Immature natural killer cell (primary cell): ENCODE data around the gene MARK3. TPM values are rescaled to one million over a fixed set of nuclear protein-coding genes. Genes with fewer than 3 reads are reported as not detected.
A peak's percentile ranks its signal among the peaks of the same experiment; 100 is the strongest.

ENCODE experiments used
- DNase-seq, 3 donors: peaks; one replicate each; pipeline ENCODE4 v3.0.0; 2022; ENCODE audit warnings: mixed read lengths in 1 of 3
- H3K27ac Mint-ChIP-seq, 6 donors: one replicate each; pipeline ENCODE4 v1.8.0; 2020; ENCODE audit warnings: mixed read lengths in 6 of 6, mild to moderate bottlenecking in 5 of 6, inconsistent platforms in 4 of 6, moderate library complexity in 3 of 6
- H3K27me3 Mint-ChIP-seq, 3 donors: one replicate each; pipeline ENCODE4 v1.8.0; 2020 to 2021; ENCODE audit warnings: low read depth in 3 of 3, mild to moderate bottlenecking in 3 of 3, mixed read lengths in 3 of 3, moderate library complexity in 3 of 3, inconsistent platforms in 1 of 3
- H3K36me3 Mint-ChIP-seq, 3 donors: one replicate each; pipeline ENCODE4 v1.8.0; 2020; ENCODE audit warnings: mixed read lengths in 3 of 3, inconsistent platforms in 2 of 3, mild to moderate bottlenecking in 2 of 3
- H3K4me1 Mint-ChIP-seq, 2 donors: one replicate each; pipeline ENCODE4 v1.8.0; 2020; ENCODE audit warnings: inconsistent platforms in 2 of 2, mild to moderate bottlenecking in 2 of 2, mixed read lengths in 2 of 2, moderate library complexity in 1 of 2
- H3K4me3 Mint-ChIP-seq, 5 donors: one replicate each; pipeline ENCODE4 v1.8.0; 2020; ENCODE audit warnings: mild to moderate bottlenecking in 5 of 5, mixed read lengths in 5 of 5, inconsistent platforms in 3 of 5, moderate library complexity in 3 of 5
- H3K9me3 Mint-ChIP-seq, 6 donors: one replicate each; pipeline ENCODE4 v1.8.0; 2020; ENCODE audit warnings: mild to moderate bottlenecking in 6 of 6, mixed read lengths in 6 of 6, inconsistent platforms in 4 of 6, moderate library complexity in 3 of 6
- polyA plus RNA-seq, 3 donors: library from polyadenylated mRNA; unstranded; fragments of 300-500 nt; fragmentation: Illumina TruSeq; gene quantifications; one replicate each; pipeline ENCODE4 v1.2.3, GENCODE V29; 2021

MARK3 gene
- polyA plus RNA-seq, 3 donors from 2014 or later, result 23.4 to 44.1 (median 25.7) TPM

- Mint-ChIP-seq H3K36me3 (no peaks in the 10 kb centered on the region), H3K27ac (no peak overlapping the region), H3K4me3 (no peak overlapping the region), H3K9me3 (no peaks in the 10 kb centered on the region), H3K27me3 (peaks cover 2 to 6% (median 5%) of the 10 kb centered on the region in 3 donors), H3K4me1 (peaks cover 5 to 10% of the 10 kb centered on the region in 2 donors)
- DNase-seq, result no peak
These were observed 7.6 kb upstream of the MARK3 start for GRCh38 chr14:103377522-103378037.

GRCh38 chr14:103378038-103378854 is 7.0 kb upstream of the MARK3 start:
- no peak overlapping the region for H3K27ac Mint-ChIP-seq

GRCh38 chr14:103380719-103381377 is 4.4 kb upstream of the MARK3 start:
- no peak overlapping the region for H3K27ac Mint-ChIP-seq

More at GRCh38 chr14:103378038-103378854, 7.0 kb upstream of the MARK3 start:
- DNase-seq, result no peak
- H3K36me3 Mint-ChIP-seq, result no peaks in the 10 kb centered on the region
- no peaks in the 10 kb centered on the region for H3K9me3 Mint-ChIP-seq
- H3K4me1 Mint-ChIP-seq, result peaks cover 8 to 15% of the 10 kb centered on the region in 2 donors
- H3K27me3 Mint-ChIP-seq, result peaks cover 0 to 4% (median 2%) of the 10 kb centered on the region in 3 donors
- no peak overlapping the region for H3K4me3 Mint-ChIP-seq

GRCh38 chr14:103382376-103382775 is 2.8 kb upstream of the MARK3 start:
- Mint-ChIP-seq H3K27ac (peak overlapping the region; percentile 36 to 86 (median 65)), H3K36me3 (no peaks in the 10 kb centered on the region), H3K9me3 (no peaks in the 10 kb centered on the region), H3K4me1 (peaks cover 34 to 41% of the 10 kb centered on the region in 2 donors), H3K27me3 (peaks cover 0 to 10% (median 7%) of the 10 kb centered on the region in 3 donors), H3K4me3 (peak overlapping the region in 3 of 5 donors; percentile 3 to 72 (median 65))
- DNase-seq, result peak in 1 of 3 donors; percentile 29

More at GRCh38 chr14:103380719-103381377, 4.4 kb upstream of the MARK3 start:
- no peak for DNase-seq
- Mint-ChIP-seq H3K4me1 (peaks cover 20 to 26% of the 10 kb centered on the region in 2 donors), H3K4me3 (no peak overlapping the region), H3K36me3 (no peaks in the 10 kb centered on the region), H3K27me3 (peaks cover 0 to 6% (median 3%) of the 10 kb centered on the region in 3 donors), H3K9me3 (no peaks in the 10 kb centered on the region)

- no peaks in the 10 kb centered on the region for H3K9me3 Mint-ChIP-seq
- H3K4me1 Mint-ChIP-seq, result peaks cover 49 to 58% of the 10 kb centered on the region in 2 donors
- no peaks in the 10 kb centered on the region for H3K36me3 Mint-ChIP-seq
- H3K27ac Mint-ChIP-seq, result peak overlapping the region; percentile 91 to 95 (median 93)
- H3K4me3 Mint-ChIP-seq, result peak overlapping the region; percentile 92 to 95 (median 93)
- H3K27me3 Mint-ChIP-seq, result peaks cover 0 to 9% (median 6%) of the 10 kb centered on the region in 3 donors
- DNase-seq, result no peak
These were observed 614 bp upstream of the MARK3 start for GRCh38 chr14:103384450-103385151.

- Mint-ChIP-seq H3K4me3 (peak overlapping the region; percentile 93 to 99 (median 97)), H3K27ac (peak overlapping the region; percentile 91 to 98 (median 96)), H3K9me3 (no peaks in the 10 kb centered on the region), H3K4me1 (peaks cover 56 to 69% of the 10 kb centered on the region in 2 donors), H3K27me3 (peaks cover 0 to 9% (median 6%) of the 10 kb centered on the region in 3 donors), H3K36me3 (no peaks in the 10 kb centered on the region)
- peak in 2 of 3 donors; percentile 35 to 40 for DNase-seq
These were observed 906 bp downstream of the MARK3 start for GRCh38 chr14:103385929-103386712.

- Mint-ChIP-seq H3K4me3 (peak overlapping the region; percentile 93 to 99 (median 97)), H3K9me3 (no peaks in the 10 kb centered on the region), H3K4me1 (peaks cover 56 to 71% of the 10 kb centered on the region in 2 donors), H3K27me3 (peaks cover 0 to 9% (median 6%) of the 10 kb centered on the region in 3 donors), H3K36me3 (no peaks in the 10 kb centered on the region), H3K27ac (peak overlapping the region; percentile 91 to 98 (median 96))
- no peak for DNase-seq
These were observed 1.6 kb downstream of the MARK3 start for GRCh38 chr14:103386713-103387329.

GRCh38 chr14:103388664-103389063 is 3.4 kb downstream of the MARK3 start:
- H3K4me3 Mint-ChIP-seq, result peak overlapping the region in 4 of 5 donors; percentile 3 to 79 (median 62)
- H3K4me1 Mint-ChIP-seq, result peaks cover 56 to 64% of the 10 kb centered on the region in 2 donors
- peaks cover 0 to 9% (median 6%) of the 10 kb centered on the region in 3 donors for H3K27me3 Mint-ChIP-seq
- H3K27ac Mint-ChIP-seq, result peak overlapping the region in 4 of 6 donors; percentile 48 to 91 (median 60)
- no peaks in the 10 kb centered on the region for H3K36me3 Mint-ChIP-seq
- no peaks in the 10 kb centered on the region for H3K9me3 Mint-ChIP-seq
- no peak for DNase-seq

GRCh38 chr14:103390605-103391004 is 5.4 kb downstream of the MARK3 start:
- Mint-ChIP-seq H3K9me3 (no peaks in the 10 kb centered on the region), H3K4me3 (no peak overlapping the region), H3K36me3 (no peaks in the 10 kb centered on the region), H3K4me1 (peaks cover 64 to 73% of the 10 kb centered on the region in 2 donors), H3K27me3 (peaks cover 0 to 6% (median 5%) of the 10 kb centered on the region in 3 donors), H3K27ac (peak overlapping the region in 3 of 6 donors; percentile 4 to 53 (median 39))
- no peak for DNase-seq

GRCh38 chr14:103391048-103391447 is 5.8 kb downstream of the MARK3 start:
- Mint-ChIP-seq H3K27me3 (peaks cover 0 to 3% (median 2%) of the 10 kb centered on the region in 3 donors), H3K36me3 (no peaks in the 10 kb centered on the region), H3K27ac (peak overlapping the region in 5 of 6 donors; percentile 19 to 83 (median 76)), H3K4me1 (peaks cover 66 to 75% of the 10 kb centered on the region in 2 donors), H3K4me3 (peak overlapping the region in 1 of 5 donors; percentile 38), H3K9me3 (no peaks in the 10 kb centered on the region)
- peak in 2 of 3 donors; percentile 24 to 40 for DNase-seq

GRCh38 chr14:103392106-103392505 is 6.9 kb downstream of the MARK3 start:
- Mint-ChIP-seq H3K36me3 (no peaks in the 10 kb centered on the region), H3K9me3 (no peaks in the 10 kb centered on the region), H3K4me3 (no peak overlapping the region), H3K4me1 (peaks cover 65 to 75% of the 10 kb centered on the region in 2 donors), H3K27me3 (no peaks in the 10 kb centered on the region), H3K27ac (no peak overlapping the region)
- no peak for DNase-seq

- H3K27ac Mint-ChIP-seq, result no peak overlapping the region
- no peaks in the 10 kb centered on the region for H3K36me3 Mint-ChIP-seq
- H3K4me1 Mint-ChIP-seq, result peaks cover 63 to 74% of the 10 kb centered on the region in 2 donors
- DNase-seq, result no peak
- H3K4me3 Mint-ChIP-seq, result no peak overlapping the region
- H3K27me3 Mint-ChIP-seq, result no peaks in the 10 kb centered on the region
- H3K9me3 Mint-ChIP-seq, result no peaks in the 10 kb centered on the region
These were observed 7.4 kb downstream of the MARK3 start for GRCh38 chr14:103392572-103392971.
